ENCODE measurements around the gene PRCP.

DNA sequence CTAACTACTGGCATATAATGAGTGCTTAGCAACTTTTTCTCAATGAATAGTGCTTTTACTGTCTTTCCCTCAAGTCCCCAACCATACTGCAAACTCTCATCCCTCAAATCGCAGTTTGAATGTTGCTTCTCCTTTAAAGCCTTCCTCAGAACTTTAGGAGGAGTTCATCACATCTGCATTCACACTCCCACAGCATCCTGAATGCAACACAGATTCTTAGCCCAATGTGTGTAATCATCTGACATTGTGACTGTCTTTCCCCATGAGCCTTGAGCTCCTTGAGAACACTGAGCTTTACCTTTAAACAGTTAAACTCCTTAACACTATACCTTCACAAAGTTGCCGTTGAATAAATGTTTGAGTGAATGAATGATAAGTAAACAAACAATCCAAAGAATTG lies 84.8 kb downstream of the PRCP start:
- TF ChIP-seq, protein P1, sequence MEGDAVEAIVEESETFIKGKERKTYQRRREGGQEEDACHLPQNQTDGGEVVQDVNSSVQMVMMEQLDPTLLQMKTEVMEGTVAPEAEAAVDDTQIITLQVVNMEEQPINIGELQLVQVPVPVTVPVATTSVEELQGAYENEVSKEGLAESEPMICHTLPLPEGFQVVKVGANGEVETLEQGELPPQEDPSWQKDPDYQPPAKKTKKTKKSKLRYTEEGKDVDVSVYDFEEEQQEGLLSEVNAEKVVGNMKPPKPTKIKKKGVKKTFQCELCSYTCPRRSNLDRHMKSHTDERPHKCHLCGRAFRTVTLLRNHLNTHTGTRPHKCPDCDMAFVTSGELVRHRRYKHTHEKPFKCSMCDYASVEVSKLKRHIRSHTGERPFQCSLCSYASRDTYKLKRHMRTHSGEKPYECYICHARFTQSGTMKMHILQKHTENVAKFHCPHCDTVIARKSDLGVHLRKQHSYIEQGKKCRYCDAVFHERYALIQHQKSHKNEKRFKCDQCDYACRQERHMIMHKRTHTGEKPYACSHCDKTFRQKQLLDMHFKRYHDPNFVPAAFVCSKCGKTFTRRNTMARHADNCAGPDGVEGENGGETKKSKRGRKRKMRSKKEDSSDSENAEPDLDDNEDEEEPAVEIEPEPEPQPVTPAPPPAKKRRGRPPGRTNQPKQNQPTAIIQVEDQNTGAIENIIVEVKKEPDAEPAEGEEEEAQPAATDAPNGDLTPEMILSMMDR (IDR thresholded peaks at IDR 0.05), result no peak
- TF ChIP-seq POLR2A (IDR thresholded peaks at IDR 0.05), result no peak

Data from Peyer's patch (tissue), 4 donors.